Activated naive CD8-positive, alpha-beta T cell treated with anti-CD3 and anti-CD28 coated beads for 36 hours (primary cell): ENCODE data around the gene TMEM151A. TPM values are rescaled to one million over a fixed set of nuclear protein-coding genes. Genes with fewer than 3 reads are reported as not detected.
"Not testable (repeated sequence)": the region's sequence is repeated elsewhere in the genome, so short reads cannot be mapped to it uniquely, and the experiment has no call there.

Experiments used
- DNase-seq: peaks from one replicate; pipeline ENCODE4 v3.0.0; 2021
- H3K27ac Mint-ChIP-seq: one replicate; pipeline ENCODE4 v1.8.0; 2022; ENCODE audit warnings: mild to moderate bottlenecking, moderate library complexity, mixed read lengths
- H3K27me3 Mint-ChIP-seq: one replicate; pipeline ENCODE4 v1.8.0; 2022; ENCODE audit warnings: mild to moderate bottlenecking, mixed read lengths
- H3K36me3 Mint-ChIP-seq: one replicate; pipeline ENCODE4 v1.8.0; 2021; ENCODE audit warnings: mild to moderate bottlenecking, mixed read lengths
- H3K4me1 Mint-ChIP-seq: one replicate; pipeline ENCODE4 v1.8.0; 2021; ENCODE audit warnings: mixed read lengths
- H3K4me3 Mint-ChIP-seq: one replicate; pipeline ENCODE4 v1.8.0; 2022; ENCODE audit warnings: mild to moderate bottlenecking, moderate library complexity, mixed read lengths
- H3K9me3 Mint-ChIP-seq: one replicate; pipeline ENCODE4 v1.8.0; 2022; ENCODE audit warnings: mixed read lengths
- total RNA-seq, 2 experiments: library from RNA; stranded (reverse); gene quantifications; one replicate each; pipeline ENCODE4 v1.2.3, GENCODE V29; 2021

Gene TMEM151A
- total RNA-seq, 2 experiments from 2014 or later: not detected

- Mint-ChIP-seq H3K9me3 (no peaks in the 10 kb centered on the region), H3K36me3 (no peaks in the 10 kb centered on the region), H3K27me3 (peaks cover 13% of the 10 kb centered on the region), H3K4me3 (no peak overlapping the region), H3K27ac (no peak overlapping the region), H3K4me1 (peaks cover 3% of the 10 kb centered on the region)
- no peak for DNase-seq
Measured at GRCh38 chr11:66297610-66298009, 5.9 kb downstream of the TMEM151A start.

DNA sequence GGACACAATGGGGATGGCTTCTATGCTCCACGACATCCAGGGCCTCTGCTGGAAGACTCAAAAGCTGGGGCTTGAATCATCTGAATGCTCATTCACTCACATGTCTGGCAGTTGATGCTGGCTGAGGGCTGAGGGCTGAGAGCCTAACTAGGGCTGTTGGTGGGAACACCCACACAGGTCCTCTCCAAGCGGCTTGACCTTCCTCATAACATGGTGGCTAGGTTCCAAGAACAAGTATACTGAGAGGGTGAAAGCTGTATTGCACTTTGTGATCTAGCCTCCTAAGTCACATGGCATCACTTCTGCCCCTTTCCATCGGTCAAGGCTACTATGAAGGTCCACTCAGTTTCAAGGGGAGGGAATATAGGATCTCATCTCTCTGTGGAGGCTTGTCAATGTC lies 7.5 kb downstream of the TMEM151A start:
- no peaks in the 10 kb centered on the region for H3K36me3 Mint-ChIP-seq
- no peak for DNase-seq
- no peaks in the 10 kb centered on the region for H3K4me1 Mint-ChIP-seq
- peaks cover 3% of the 10 kb centered on the region for H3K27me3 Mint-ChIP-seq
- H3K9me3 Mint-ChIP-seq: no peaks in the 10 kb centered on the region
- H3K4me3 Mint-ChIP-seq: no peak overlapping the region
- H3K27ac Mint-ChIP-seq: no peak overlapping the region

- no peaks in the 10 kb centered on the region for H3K4me1 Mint-ChIP-seq
- no peak for DNase-seq
- H3K27ac Mint-ChIP-seq: no peak overlapping the region
- no peaks in the 10 kb centered on the region for H3K27me3 Mint-ChIP-seq
- no peak overlapping the region for H3K4me3 Mint-ChIP-seq
- no peaks in the 10 kb centered on the region for H3K36me3 Mint-ChIP-seq
- no peaks in the 10 kb centered on the region for H3K9me3 Mint-ChIP-seq
Measured at GRCh38 chr11:66302656-66303055, 11.0 kb downstream of the TMEM151A start.

- no peak for DNase-seq
- H3K27ac Mint-ChIP-seq: no peak overlapping the region
- no peaks in the 10 kb centered on the region for H3K27me3 Mint-ChIP-seq
- H3K9me3 Mint-ChIP-seq: no peaks in the 10 kb centered on the region
- H3K36me3 Mint-ChIP-seq: no peaks in the 10 kb centered on the region
- H3K4me1 Mint-ChIP-seq: peaks cover 15% of the 10 kb centered on the region
- no peak overlapping the region for H3K4me3 Mint-ChIP-seq
Measured at GRCh38 chr11:66309475-66309874, 17.8 kb downstream of the TMEM151A start.

DNA sequence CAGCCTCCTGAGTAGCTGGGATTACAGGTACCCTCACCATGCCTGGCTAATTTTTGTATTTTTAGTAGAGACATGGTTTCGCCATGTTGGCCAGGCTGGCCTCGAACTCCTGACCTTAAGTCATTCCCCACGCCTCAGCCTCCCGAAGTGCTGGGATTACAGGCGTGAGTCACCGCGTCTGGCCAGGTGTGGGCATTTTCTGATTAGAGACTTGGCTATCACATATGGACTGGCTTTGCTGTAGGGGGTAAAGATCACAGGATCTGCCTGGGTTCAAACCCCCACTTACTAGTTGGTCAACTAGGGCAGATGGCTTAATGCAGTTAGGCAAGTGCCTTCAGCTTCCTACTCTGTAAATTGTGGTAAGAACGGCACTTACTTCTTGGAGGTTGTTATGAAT lies 18.6 kb downstream of the TMEM151A start:
- H3K36me3 Mint-ChIP-seq: no peaks in the 10 kb centered on the region
- H3K27me3 Mint-ChIP-seq: no peaks in the 10 kb centered on the region
- H3K27ac Mint-ChIP-seq: no peak overlapping the region
- H3K9me3 Mint-ChIP-seq: no peaks in the 10 kb centered on the region
- H3K4me3 Mint-ChIP-seq: no peak overlapping the region
- H3K4me1 Mint-ChIP-seq: peaks cover 22% of the 10 kb centered on the region
- no peak for DNase-seq

- not testable (repeated sequence) for H3K27ac Mint-ChIP-seq, H3K27me3 Mint-ChIP-seq, DNase-seq, H3K36me3 Mint-ChIP-seq, H3K9me3 Mint-ChIP-seq, H3K4me3 Mint-ChIP-seq
- peaks cover 27% of the 10 kb centered on the region for H3K4me1 Mint-ChIP-seq
Measured at GRCh38 chr11:66310803-66311440, 19.2 kb downstream of the TMEM151A start.

DNA sequence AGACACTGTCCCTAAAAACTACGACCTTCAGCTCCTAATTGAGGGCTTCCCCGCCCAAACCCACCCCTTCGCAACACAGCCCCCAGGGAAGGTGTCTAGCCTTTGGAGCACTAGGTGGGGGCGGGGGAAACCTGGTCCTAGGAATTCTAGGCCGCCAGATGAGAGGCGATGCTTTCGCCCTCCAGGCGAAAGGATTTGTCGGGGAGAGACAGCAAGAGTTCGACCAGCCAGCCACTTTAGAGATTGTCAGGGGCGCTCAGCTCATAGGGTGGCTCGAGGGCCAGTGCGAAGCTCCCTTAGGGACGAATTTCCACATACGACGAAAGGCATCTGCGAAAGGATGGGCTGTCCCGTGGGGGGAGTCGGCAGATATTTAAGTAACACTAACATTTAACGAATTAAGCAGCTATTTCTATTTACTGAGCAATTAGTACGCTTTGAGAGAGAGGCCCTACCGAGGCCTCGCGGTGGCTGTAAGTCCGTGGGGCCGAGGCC lies 19.8 kb downstream of the TMEM151A start:
- H3K9me3 Mint-ChIP-seq: no peaks in the 10 kb centered on the region
- DNase-seq: no peak
- H3K4me3 Mint-ChIP-seq: peak overlapping the region; percentile 88
- H3K4me1 Mint-ChIP-seq: peaks cover 30% of the 10 kb centered on the region
- peak overlapping the region; percentile 94 for H3K27ac Mint-ChIP-seq
- H3K27me3 Mint-ChIP-seq: no peaks in the 10 kb centered on the region
- H3K36me3 Mint-ChIP-seq: no peaks in the 10 kb centered on the region

GRCh38 chr11:66311965-66312548 lies 20.4 kb downstream of the TMEM151A start:
- peak overlapping the region; percentile 88 for H3K4me3 Mint-ChIP-seq
- peak overlapping the region; percentile 94 for H3K27ac Mint-ChIP-seq
- no peaks in the 10 kb centered on the region for H3K36me3 Mint-ChIP-seq
- no peaks in the 10 kb centered on the region for H3K9me3 Mint-ChIP-seq
- no peaks in the 10 kb centered on the region for H3K27me3 Mint-ChIP-seq
- peak; percentile 97 for DNase-seq
- H3K4me1 Mint-ChIP-seq: peaks cover 30% of the 10 kb centered on the region

GRCh38 chr11:66312549-66313320 lies 21.0 kb downstream of the TMEM151A start:
- Mint-ChIP-seq H3K27me3 (no peaks in the 10 kb centered on the region), H3K4me3 (peak overlapping the region; percentile 88), H3K9me3 (no peaks in the 10 kb centered on the region), H3K27ac (peak overlapping the region; percentile 94), H3K4me1 (peaks cover 36% of the 10 kb centered on the region), H3K36me3 (no peaks in the 10 kb centered on the region)
- DNase-seq: peak; percentile 98

- H3K36me3 Mint-ChIP-seq: no peaks in the 10 kb centered on the region
- peak overlapping the region; percentile 94 for H3K27ac Mint-ChIP-seq
- no peaks in the 10 kb centered on the region for H3K27me3 Mint-ChIP-seq
- no peak for DNase-seq
- peaks cover under 1% of the 10 kb centered on the region for H3K9me3 Mint-ChIP-seq
- peaks cover 44% of the 10 kb centered on the region for H3K4me1 Mint-ChIP-seq
- peak overlapping the region; percentile 88 for H3K4me3 Mint-ChIP-seq
Measured at GRCh38 chr11:66313321-66314185, 21.9 kb downstream of the TMEM151A start.

DNA sequence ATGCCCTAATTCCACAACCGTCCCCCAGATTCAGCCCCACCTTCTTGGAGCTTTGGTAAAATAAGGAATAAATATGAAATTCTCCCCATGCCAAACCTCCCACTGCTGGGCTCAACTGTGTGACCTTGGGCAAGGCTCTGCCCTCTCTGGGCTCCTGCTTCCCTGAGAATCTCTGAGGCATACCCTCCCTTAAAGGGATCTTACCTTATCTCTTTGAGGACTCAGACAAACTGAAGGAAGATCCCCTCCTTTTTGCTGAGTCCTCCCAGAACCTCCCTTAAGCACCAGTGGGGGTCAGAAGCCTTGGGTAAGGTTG lies 22.4 kb downstream of the TMEM151A start:
- peak overlapping the region; percentile 88 for H3K4me3 Mint-ChIP-seq
- peak overlapping the region; percentile 94 for H3K27ac Mint-ChIP-seq
- H3K9me3 Mint-ChIP-seq: peaks cover 6% of the 10 kb centered on the region
- no peak for DNase-seq
- peaks cover 50% of the 10 kb centered on the region for H3K4me1 Mint-ChIP-seq
- no peaks in the 10 kb centered on the region for H3K27me3 Mint-ChIP-seq
- no peaks in the 10 kb centered on the region for H3K36me3 Mint-ChIP-seq

DNA sequence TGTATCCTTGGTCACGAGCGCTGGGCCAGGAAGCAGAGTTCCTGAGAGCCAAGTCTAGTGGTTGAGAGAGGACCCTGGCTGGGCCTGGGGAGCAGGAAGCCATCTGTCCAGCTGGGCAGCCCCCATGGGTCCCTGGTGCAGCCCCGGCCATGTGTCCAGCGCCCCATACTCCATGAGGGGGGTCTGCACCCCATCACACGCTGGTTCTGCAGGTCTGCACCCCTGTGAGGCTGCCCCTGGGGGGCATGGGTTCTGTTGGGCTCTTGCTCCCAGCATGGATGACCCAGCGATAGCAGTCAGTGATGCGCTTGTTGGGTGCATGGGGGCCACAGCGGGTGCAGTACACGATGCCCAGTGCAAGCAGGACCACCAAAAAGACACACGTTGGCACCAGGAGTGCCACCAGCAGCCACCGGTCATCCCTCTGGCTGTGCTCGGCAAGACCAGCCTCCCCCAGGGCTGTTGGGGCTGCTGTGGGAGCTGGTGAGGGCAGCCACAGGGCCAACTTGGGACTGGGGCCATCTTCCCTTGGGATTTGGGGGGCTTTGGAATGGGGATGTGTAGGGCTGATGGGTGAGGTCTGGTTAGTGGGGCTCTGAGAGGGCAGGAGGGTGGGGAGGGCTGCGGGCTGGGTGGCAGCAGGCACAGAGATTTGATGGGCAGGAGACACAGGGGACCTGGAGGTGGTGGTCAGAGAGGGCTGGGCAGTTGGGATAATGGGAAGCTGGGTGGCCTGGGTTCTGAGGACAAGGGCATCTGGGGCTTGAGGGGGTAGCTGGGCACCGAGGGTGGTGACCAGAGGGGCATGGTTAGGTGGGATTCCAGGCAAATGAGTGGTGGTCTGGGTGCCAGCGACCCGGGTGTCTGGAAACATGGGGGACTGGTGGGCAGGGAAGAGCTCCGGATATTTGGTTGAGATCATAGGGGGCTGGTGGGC lies 23.1 kb downstream of the TMEM151A start:
- peak overlapping the region; percentile 94 for H3K27ac Mint-ChIP-seq
- peaks cover 53% of the 10 kb centered on the region for H3K4me1 Mint-ChIP-seq
- H3K9me3 Mint-ChIP-seq: peaks cover 10% of the 10 kb centered on the region
- DNase-seq: no peak
- no peaks in the 10 kb centered on the region for H3K27me3 Mint-ChIP-seq
- H3K4me3 Mint-ChIP-seq: peak overlapping the region; percentile 88
- H3K36me3 Mint-ChIP-seq: peaks cover 2% of the 10 kb centered on the region

DNA sequence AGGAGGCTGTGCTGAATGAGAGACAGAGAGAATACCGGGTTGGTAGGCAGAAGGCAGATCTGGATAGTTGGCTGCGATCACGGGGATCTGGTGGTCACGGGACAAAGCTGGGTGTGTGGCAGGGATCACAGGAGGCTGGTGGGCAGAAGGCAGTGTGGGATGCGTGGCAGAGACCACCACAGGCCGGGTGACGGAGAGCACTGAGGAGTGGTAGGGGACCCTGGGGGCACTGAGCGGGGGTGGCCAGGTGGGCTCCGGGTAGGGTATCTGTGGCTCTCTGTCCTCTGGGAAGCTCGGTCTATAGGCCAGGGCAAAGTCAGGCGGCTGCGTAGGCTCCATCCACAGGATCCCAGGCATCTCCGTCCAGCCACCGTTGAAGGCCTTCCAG lies 23.8 kb downstream of the TMEM151A start:
- Mint-ChIP-seq H3K9me3 (peaks cover 16% of the 10 kb centered on the region), H3K27me3 (no peaks in the 10 kb centered on the region), H3K27ac (peak overlapping the region; percentile 72), H3K4me3 (peak overlapping the region; percentile 88), H3K36me3 (peaks cover 4% of the 10 kb centered on the region), H3K4me1 (peaks cover 58% of the 10 kb centered on the region)
- no peak for DNase-seq
